Measurements from ENCODE around the gene NAV2. TPM values are rescaled to one million over a fixed set of nuclear protein-coding genes. Genes with fewer than 3 reads are reported as not detected.
A peak's percentile ranks its signal among the peaks of the same experiment; 100 is the strongest.

The NAV2 gene
- total and polyA plus RNA-seq, 11 donors: 7.6 to 46.5 (median 20.2) TPM

- WGBS, 4 donors: 69 to 81% (median 76%) methylated on average over 3 of the region's 3 CpGs
- DNase-seq (no peak), ATAC-seq (no peak)
- H3K27me3 ChIP-seq: no peaks in the 10 kb centered on the region
- no peak for TF ChIP-seq CTCF (IDR thresholded peaks at IDR 0.05)
- peak overlapping the region in 5 of 12 donors; percentile 6 to 61 (median 33) for H3K27ac ChIP-seq
- H3K9me3 ChIP-seq: no peaks in the 10 kb centered on the region
- peaks cover 0 to 50% (median 16%) of the 10 kb centered on the region in 12 donors for H3K4me1 ChIP-seq
- intact Hi-C loops (cut with DNase I): loop anchor here in 3 of 10 donors (5.0 to 10.0 kb wide), 2 partner anchors 34 to 87 kb away; no protein-coding TSS in a partner anchor
- no peak overlapping the region for H3K4me3 ChIP-seq
- peaks cover 0 to 55% (median 18%) of the 10 kb centered on the region in 9 donors for H3K36me3 ChIP-seq
These were observed 328.9 kb downstream of the NAV2 start for GRCh38 chr11:20041499-20041898.

- H3K27ac ChIP-seq: peak overlapping the region in 7 of 12 donors; percentile 6 to 61 (median 17)
- peaks cover 0 to 50% (median 15%) of the 10 kb centered on the region in 12 donors for H3K4me1 ChIP-seq
- intact Hi-C loops (cut with DNase I): loop anchor here in 3 of 10 donors (5.0 to 10.0 kb wide), 2 partner anchors 35 to 87 kb away; no protein-coding TSS in a partner anchor
- no peak overlapping the region for H3K4me3 ChIP-seq
- no peak for TF ChIP-seq CTCF (IDR thresholded peaks at IDR 0.05)
- TF ChIP-seq POLR2A (IDR thresholded peaks at IDR 0.05): no peak
- peaks cover 0 to 55% (median 18%) of the 10 kb centered on the region in 9 donors for H3K36me3 ChIP-seq
- DNase-seq (no peak), ATAC-seq (no peak)
- no peaks in the 10 kb centered on the region for H3K27me3 ChIP-seq
- WGBS, 4 donors: 62 to 67% (median 65%) methylated on average over 5 of the region's 5 CpGs
- H3K9me3 ChIP-seq: no peaks in the 10 kb centered on the region
These were observed 329.5 kb downstream of the NAV2 start for GRCh38 chr11:20042045-20042639.

- DNase-seq (no peak), ATAC-seq (no peak)
- Histone ChIP-seq H3K9me3 (no peaks in the 10 kb centered on the region), H3K27ac (peak overlapping the region in 6 of 12 donors; percentile 6 to 85 (median 28)), H3K4me1 (peaks cover 0 to 50% (median 15%) of the 10 kb centered on the region in 12 donors), H3K27me3 (no peaks in the 10 kb centered on the region), H3K36me3 (peaks cover 0 to 54% (median 18%) of the 10 kb centered on the region in 9 donors), H3K4me3 (no peak overlapping the region)
- TF ChIP-seq POLR2A (IDR thresholded peaks at IDR 0.05) (no peak), CTCF (IDR thresholded peaks at IDR 0.05) (no peak)
- intact Hi-C loops (cut with DNase I): loop anchor here in 3 of 10 donors (5.0 to 10.0 kb wide), 2 partner anchors 36 to 88 kb away; no protein-coding TSS in a partner anchor
- WGBS, 4 donors: 57 to 66% (median 59%) methylated on average over 11 of the region's 11 CpGs
These were observed 330.2 kb downstream of the NAV2 start for GRCh38 chr11:20042811-20043341.

- H3K36me3 ChIP-seq: peaks cover 0 to 48% (median 18%) of the 10 kb centered on the region in 9 donors
- intact Hi-C loops (cut with DNase I): loop anchor here in 3 of 10 donors (5.0 to 10.0 kb wide), 2 partner anchors 37 to 89 kb away; no protein-coding TSS in a partner anchor
- TF ChIP-seq POLR2A (IDR thresholded peaks at IDR 0.05): no peak
- no peak for TF ChIP-seq CTCF (IDR thresholded peaks at IDR 0.05)
These were observed 331.4 kb downstream of the NAV2 start for GRCh38 chr11:20043992-20044391.

More at GRCh38 chr11:20043992-20044391, 331.4 kb downstream of the NAV2 start:
- Histone ChIP-seq H3K4me1 (peaks cover 0 to 50% (median 16%) of the 10 kb centered on the region in 12 donors), H3K4me3 (no peak overlapping the region), H3K27me3 (no peaks in the 10 kb centered on the region), H3K9me3 (no peaks in the 10 kb centered on the region), H3K27ac (peak overlapping the region in 6 of 12 donors; percentile 55 to 95 (median 81))
- WGBS, 4 donors: 78 to 89% (median 83%) methylated on average over 11 to 13 of the region's 13 CpGs
- ATAC-seq (no peak), DNase-seq (no peak)
